ENCODE measurements around the gene MFSD12. TPM values are rescaled to one million over a fixed set of nuclear protein-coding genes. Genes with fewer than 3 reads are reported as not detected.

Gene MFSD12
- total and polyA plus RNA-seq, 8 donors, result 32.2 to 90.2 (median 46.7) TPM

- H3K36me3 ChIP-seq, result no peaks in the 10 kb centered on the region
- DNase-seq, result no peak
- no peak overlapping the region for H3K27ac ChIP-seq
- no peaks in the 10 kb centered on the region for H3K27me3 ChIP-seq
- no peaks in the 10 kb centered on the region for H3K9me3 ChIP-seq
- intact Hi-C loops (cut with DNase I), result no loop called here
- H3K4me1 ChIP-seq, result peaks cover 12 to 39% of the 10 kb centered on the region in 2 donors
- TF ChIP-seq, protein P1, sequence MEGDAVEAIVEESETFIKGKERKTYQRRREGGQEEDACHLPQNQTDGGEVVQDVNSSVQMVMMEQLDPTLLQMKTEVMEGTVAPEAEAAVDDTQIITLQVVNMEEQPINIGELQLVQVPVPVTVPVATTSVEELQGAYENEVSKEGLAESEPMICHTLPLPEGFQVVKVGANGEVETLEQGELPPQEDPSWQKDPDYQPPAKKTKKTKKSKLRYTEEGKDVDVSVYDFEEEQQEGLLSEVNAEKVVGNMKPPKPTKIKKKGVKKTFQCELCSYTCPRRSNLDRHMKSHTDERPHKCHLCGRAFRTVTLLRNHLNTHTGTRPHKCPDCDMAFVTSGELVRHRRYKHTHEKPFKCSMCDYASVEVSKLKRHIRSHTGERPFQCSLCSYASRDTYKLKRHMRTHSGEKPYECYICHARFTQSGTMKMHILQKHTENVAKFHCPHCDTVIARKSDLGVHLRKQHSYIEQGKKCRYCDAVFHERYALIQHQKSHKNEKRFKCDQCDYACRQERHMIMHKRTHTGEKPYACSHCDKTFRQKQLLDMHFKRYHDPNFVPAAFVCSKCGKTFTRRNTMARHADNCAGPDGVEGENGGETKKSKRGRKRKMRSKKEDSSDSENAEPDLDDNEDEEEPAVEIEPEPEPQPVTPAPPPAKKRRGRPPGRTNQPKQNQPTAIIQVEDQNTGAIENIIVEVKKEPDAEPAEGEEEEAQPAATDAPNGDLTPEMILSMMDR (IDR thresholded peaks at IDR 0.05), result no peak
- H3K4me3 ChIP-seq, result no peak overlapping the region
- ATAC-seq, result no peak
These were observed 54.3 kb downstream of the MFSD12 start for GRCh38 chr19:3503036-3503572.

DNA sequence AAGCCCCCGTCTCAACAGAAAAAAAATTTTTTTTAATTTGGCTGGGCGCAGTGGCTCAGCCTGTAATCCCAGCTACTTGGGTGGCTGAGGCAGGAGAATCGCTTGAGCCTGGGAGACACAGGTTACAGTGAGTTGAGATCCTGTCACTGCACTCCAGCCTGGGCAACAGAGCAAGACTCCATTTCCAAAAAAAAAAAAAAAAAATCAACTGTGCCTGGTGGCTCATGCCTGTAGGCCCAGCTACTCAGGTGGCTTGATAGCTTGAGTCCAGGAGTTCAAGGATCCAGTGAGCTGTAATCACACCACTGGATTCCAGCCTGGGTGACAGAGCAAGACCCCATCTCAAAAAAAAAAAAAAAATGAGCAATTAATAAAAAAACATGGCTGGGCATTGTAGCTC lies 55.6 kb downstream of the MFSD12 start:
- Histone ChIP-seq H3K4me3 (no peak overlapping the region), H3K36me3 (peaks cover 0 to under 1% of the 10 kb centered on the region in 2 donors), H3K4me1 (peaks cover 7 to 29% of the 10 kb centered on the region in 2 donors), H3K27ac (no peak overlapping the region), H3K9me3 (no peaks in the 10 kb centered on the region), H3K27me3 (no peaks in the 10 kb centered on the region)
- no peak for ATAC-seq
- no peak for DNase-seq
- intact Hi-C loops (cut with DNase I), result no loop called here
- TF ChIP-seq, protein P1 (IDR thresholded peaks at IDR 0.05), result no peak

DNA sequence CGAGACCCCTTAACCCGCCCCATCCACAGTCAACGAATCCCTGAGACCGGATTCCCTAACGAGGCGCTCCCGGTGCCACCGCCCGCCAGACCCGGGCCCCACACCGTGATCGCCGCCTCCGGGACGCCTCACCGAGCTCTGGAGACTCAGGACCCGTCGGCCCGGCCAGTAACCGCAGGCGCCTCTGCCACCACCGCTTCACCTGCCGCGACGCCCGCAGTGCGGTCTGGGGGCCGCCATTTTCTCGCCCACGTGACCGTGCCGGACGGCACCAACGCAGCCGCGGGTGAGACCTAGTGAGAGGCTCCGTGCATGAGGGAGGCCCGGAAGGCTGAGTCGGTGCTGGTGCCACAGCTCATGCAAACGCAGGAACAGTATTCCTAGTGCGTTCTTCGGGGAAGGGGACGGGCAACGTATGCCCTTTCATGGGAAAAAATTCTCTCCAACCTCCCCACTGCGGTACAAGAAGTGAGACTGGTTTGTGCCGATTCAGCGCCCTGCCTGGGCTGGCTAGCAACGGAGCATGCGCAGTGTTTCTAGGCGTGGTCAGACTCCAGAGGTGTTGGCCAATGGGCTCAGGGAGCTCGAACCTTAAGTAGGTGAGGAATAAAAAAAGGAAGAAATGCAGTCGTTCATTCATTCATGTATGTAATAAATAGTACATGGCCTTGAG lies 56.8 kb downstream of the MFSD12 start, which contains the start of gene DOHH:
Gene DOHH (minus strand): TSS at position 246 of the 673 bp plus-strand sequence. CDS start 3,860 bp downstream, outside the sequence.
- Histone ChIP-seq H3K9me3 (no peaks in the 10 kb centered on the region), H3K4me3 (peak within 1 kb of the TSS; percentile 78 to 79), H3K27ac (peak within 1 kb of the TSS; percentile 84 to 96), H3K4me1 (peaks cover 7 to 26% of the 10 kb centered on the region in 2 donors), H3K27me3 (no peaks in the 10 kb centered on the region), H3K36me3 (peaks cover 0 to 13% of the 10 kb centered on the region in 2 donors)
- TF ChIP-seq, protein P1 (IDR thresholded peaks at IDR 0.05), result no peak
- DNase-seq, result peak; percentile 95 to 99 (median 97)
- intact Hi-C loops (cut with DNase I), result no loop called here
- ATAC-seq, result peak; percentile 95

- ATAC-seq (peak; percentile 7), DNase-seq (peak in 1 of 4 donors; percentile 51)
- Histone ChIP-seq H3K4me1 (peaks cover 7 to 20% of the 10 kb centered on the region in 2 donors), H3K4me3 (peak overlapping the region; percentile 78 to 79), H3K36me3 (peaks cover 0 to 19% of the 10 kb centered on the region in 2 donors), H3K9me3 (no peaks in the 10 kb centered on the region), H3K27me3 (no peaks in the 10 kb centered on the region), H3K27ac (peak overlapping the region; percentile 84 to 96)
- TF ChIP-seq, protein P1 (IDR thresholded peaks at IDR 0.05), result no peak
- intact Hi-C loops (cut with DNase I), result no loop called here
These were observed 57.5 kb downstream of the MFSD12 start for GRCh38 chr19:3499738-3500428.

Measured in left lung (tissue), 10 donors.